Neural crest cell (in vitro differentiated cells): ENCODE measurements around the gene ANKRD55. TPM values are rescaled to one million over a fixed set of nuclear protein-coding genes. Genes with fewer than 3 reads are reported as not detected.

Source experiments
- DNase-seq: peaks from one replicate; pipeline ENCODE4 v3.0.0; 2021; ENCODE audit warnings: low read depth, mixed read lengths, low spot score
- H3K27ac Mint-ChIP-seq: one replicate; pipeline ENCODE4 v1.8.0; 2021; ENCODE audit warnings: mild to moderate bottlenecking, mixed read lengths; ENCODE audit not compliant: unreplicated experiment
- H3K27me3 Mint-ChIP-seq: 2 replicates; pipeline ENCODE4 v1.8.0; 2021; ENCODE audit warnings: low read depth, mild to moderate bottlenecking, mixed read lengths
- H3K36me3 Mint-ChIP-seq: 2 replicates; pipeline ENCODE4 v1.8.0; 2021; ENCODE audit warnings: low read depth, mild to moderate bottlenecking, mixed read lengths
- H3K4me1 Mint-ChIP-seq: 2 replicates; pipeline ENCODE4 v1.8.0; 2021; ENCODE audit warnings: mixed read lengths
- H3K4me3 Mint-ChIP-seq: one replicate; pipeline ENCODE4 v1.8.0; 2021; ENCODE audit warnings: mild to moderate bottlenecking, mixed read lengths
- H3K9me3 Mint-ChIP-seq: 2 replicates; pipeline ENCODE4 v1.8.0; 2021; ENCODE audit warnings: mixed read lengths
- total RNA-seq: library from RNA; stranded (reverse); gene quantifications from 2 replicates; pipeline ENCODE4 v1.2.1, GENCODE V29; 2021
- TF ChIP-seq, protein P1 (sequence below): fragments of 200-600 bp; sonication (generic); conservative IDR thresholded peaks from 2 replicates; pipeline ENCODE4 v1.5.0; 2021; ENCODE audit warnings: antibody characterized with exemption, mild to moderate bottlenecking

The ANKRD55 gene
- total RNA-seq, 1 donor from 2014 or later = 0.16 TPM

DNA sequence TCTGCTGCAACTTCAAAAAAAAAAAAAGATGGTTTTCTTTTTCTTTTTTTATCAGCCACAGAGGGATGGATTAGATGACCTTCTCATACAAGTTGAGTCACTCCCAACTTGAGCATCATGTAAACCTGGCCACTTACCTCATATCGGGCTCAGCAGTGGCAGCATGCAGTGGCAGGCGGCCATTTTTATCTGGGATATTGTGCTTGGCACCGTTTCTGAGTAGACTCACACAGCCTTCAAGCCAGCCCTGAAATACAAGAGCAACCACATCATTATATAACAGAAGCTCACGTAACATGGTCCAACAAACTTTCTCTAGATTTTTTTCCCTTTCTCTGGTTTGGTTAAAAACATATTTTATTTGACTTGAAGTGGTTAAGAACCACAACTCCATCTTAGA lies 62.6 kb downstream of the ANKRD55 start:
- no peaks in the 10 kb centered on the region for H3K27me3 Mint-ChIP-seq
- no peak overlapping the region for H3K27ac Mint-ChIP-seq
- H3K9me3 Mint-ChIP-seq = no peaks in the 10 kb centered on the region
- TF ChIP-seq, protein P1, sequence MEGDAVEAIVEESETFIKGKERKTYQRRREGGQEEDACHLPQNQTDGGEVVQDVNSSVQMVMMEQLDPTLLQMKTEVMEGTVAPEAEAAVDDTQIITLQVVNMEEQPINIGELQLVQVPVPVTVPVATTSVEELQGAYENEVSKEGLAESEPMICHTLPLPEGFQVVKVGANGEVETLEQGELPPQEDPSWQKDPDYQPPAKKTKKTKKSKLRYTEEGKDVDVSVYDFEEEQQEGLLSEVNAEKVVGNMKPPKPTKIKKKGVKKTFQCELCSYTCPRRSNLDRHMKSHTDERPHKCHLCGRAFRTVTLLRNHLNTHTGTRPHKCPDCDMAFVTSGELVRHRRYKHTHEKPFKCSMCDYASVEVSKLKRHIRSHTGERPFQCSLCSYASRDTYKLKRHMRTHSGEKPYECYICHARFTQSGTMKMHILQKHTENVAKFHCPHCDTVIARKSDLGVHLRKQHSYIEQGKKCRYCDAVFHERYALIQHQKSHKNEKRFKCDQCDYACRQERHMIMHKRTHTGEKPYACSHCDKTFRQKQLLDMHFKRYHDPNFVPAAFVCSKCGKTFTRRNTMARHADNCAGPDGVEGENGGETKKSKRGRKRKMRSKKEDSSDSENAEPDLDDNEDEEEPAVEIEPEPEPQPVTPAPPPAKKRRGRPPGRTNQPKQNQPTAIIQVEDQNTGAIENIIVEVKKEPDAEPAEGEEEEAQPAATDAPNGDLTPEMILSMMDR = no peak
- H3K36me3 Mint-ChIP-seq = no peaks in the 10 kb centered on the region
- no peaks in the 10 kb centered on the region for H3K4me1 Mint-ChIP-seq
- H3K4me3 Mint-ChIP-seq = no peak overlapping the region
- no peak for DNase-seq

DNA sequence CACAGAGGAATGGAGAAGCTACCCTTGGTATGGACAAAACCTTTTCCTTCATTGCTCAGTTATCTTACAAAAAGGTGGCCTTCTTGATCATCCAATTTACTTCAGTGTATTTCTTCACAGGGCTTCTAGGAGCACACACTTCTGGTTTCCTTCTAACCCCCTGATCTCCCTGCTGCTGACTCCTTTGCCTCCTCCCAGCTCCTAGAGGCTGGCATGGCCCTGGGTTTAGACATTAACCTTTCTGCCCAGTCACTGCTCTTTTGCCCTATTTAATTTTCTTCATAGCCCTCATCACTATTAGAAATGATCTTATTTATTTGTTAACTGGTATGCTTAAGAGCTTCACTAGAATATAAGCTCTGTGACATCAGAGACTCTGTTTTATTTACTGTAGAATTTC lies 63.2 kb downstream of the ANKRD55 start:
- H3K4me1 Mint-ChIP-seq = peaks cover 5% of the 10 kb centered on the region
- H3K27me3 Mint-ChIP-seq = no peaks in the 10 kb centered on the region
- no peak overlapping the region for H3K27ac Mint-ChIP-seq
- DNase-seq = no peak
- no peaks in the 10 kb centered on the region for H3K9me3 Mint-ChIP-seq
- no peaks in the 10 kb centered on the region for H3K36me3 Mint-ChIP-seq
- TF ChIP-seq, protein P1 = no peak
- no peak overlapping the region for H3K4me3 Mint-ChIP-seq

DNA sequence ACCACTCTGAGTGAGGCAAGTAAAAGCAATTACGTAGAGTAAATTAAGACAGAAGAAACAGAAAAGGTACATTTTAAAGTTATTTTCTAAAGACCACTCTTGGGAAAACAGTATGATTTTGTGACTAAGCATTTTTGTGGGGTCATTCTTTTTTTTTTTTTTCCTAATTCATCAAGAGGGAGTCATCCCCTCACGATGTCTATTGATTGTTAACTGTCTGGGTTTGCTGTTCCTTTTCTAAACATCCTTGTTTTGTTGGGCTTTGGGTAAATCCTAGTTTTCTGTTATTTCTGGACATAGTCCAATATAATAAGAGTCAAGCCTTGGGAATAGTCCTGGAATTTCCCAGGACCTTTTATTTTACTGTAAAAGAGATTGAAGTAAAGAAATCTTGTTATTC lies 63.8 kb downstream of the ANKRD55 start:
- no peaks in the 10 kb centered on the region for H3K9me3 Mint-ChIP-seq
- TF ChIP-seq, protein P1 = no peak

DNA sequence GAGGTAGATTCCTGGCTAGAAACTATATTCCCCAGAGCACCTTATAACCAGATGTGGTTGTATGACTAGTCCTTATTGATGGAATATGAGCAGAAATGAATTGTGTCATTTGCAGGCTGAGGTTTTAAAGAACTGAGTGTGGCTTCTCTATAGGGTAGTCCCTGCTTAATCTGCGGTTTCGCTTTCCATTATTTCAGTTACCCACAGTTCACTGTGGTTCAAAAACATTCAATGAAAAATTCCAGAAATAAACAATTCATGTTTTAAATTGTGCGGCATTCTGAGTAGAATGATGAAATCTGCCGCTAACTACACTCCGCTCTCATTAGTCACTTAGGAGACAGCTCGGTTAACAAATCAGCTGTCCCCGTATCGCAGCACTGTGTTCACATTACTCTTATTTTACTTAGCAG lies 65.1 kb downstream of the ANKRD55 start:
- Mint-ChIP-seq H3K9me3 (no peaks in the 10 kb centered on the region), H3K4me3 (no peak overlapping the region), H3K4me1 (peaks cover 24% of the 10 kb centered on the region), H3K27ac (no peak overlapping the region), H3K36me3 (no peaks in the 10 kb centered on the region), H3K27me3 (no peaks in the 10 kb centered on the region)
- TF ChIP-seq, protein P1 = no peak
- no peak for DNase-seq

More for the DNA sequence above, 63.8 kb downstream of the ANKRD55 start:
- Mint-ChIP-seq H3K4me3 (no peak overlapping the region), H3K36me3 (no peaks in the 10 kb centered on the region), H3K4me1 (peaks cover 11% of the 10 kb centered on the region), H3K27me3 (no peaks in the 10 kb centered on the region), H3K27ac (no peak overlapping the region)
- no peak for DNase-seq

DNA sequence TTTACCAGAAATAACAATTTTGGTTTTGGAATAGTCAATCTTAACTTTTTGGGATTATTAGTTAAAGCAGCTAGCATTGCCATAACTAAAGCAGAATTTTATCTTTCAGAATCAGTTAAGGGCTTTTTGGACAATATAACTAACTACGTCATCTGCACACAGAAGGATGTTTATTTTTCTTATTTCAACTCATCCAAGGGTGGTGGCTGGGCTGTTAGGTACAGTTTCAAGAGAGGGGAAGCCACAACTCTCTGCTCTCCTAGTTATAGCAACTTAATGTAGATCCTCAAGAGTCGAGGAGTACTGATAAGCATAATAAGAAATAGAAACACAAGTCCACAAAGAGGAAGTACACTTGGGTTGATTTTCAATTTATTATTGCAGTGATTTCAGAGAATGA lies 65.6 kb downstream of the ANKRD55 start:
- H3K27ac Mint-ChIP-seq = no peak overlapping the region
- H3K4me1 Mint-ChIP-seq = peaks cover 26% of the 10 kb centered on the region
- DNase-seq = no peak
- no peak overlapping the region for H3K4me3 Mint-ChIP-seq
- no peaks in the 10 kb centered on the region for H3K9me3 Mint-ChIP-seq
- no peaks in the 10 kb centered on the region for H3K27me3 Mint-ChIP-seq
- H3K36me3 Mint-ChIP-seq = no peaks in the 10 kb centered on the region
- TF ChIP-seq, protein P1 = no peak
